Measurements from ENCODE around the gene FDCSP.

GRCh38 chr4:70269674-70270073 is 43.8 kb downstream of the FDCSP start:
- TF ChIP-seq CTCF (IDR thresholded peaks at IDR 0.05; ENCODE audit: low read depth, low read length) (peak; percentile 58), EZH2phosphoT487 (IDR thresholded peaks at IDR 0.05; ENCODE audit: low read depth) (no peak)

Measured in OCI-LY3 (cell line).